HT1080 (cell line): ENCODE data around the gene SLC1A5. TPM values are rescaled to one million over a fixed set of nuclear protein-coding genes. Genes with fewer than 3 reads are reported as not detected.
"Not testable (repeated sequence)": the region's sequence is repeated elsewhere in the genome, so short reads cannot be mapped to it uniquely, and the experiment has no call there.

Experiments
- DNase-seq: peaks from one replicate; pipeline ENCODE4 v3.0.0-alpha.2; 2015; ENCODE audit warnings: low read depth
- total RNA-seq: library from RNA; depleted of rRNA; stranded (reverse); fragments of >200 nt; shearing (Covaris generic); gene quantifications from 2 replicates; pipeline ENCODE4 v1.2.3, GENCODE V29; 2014

Gene SLC1A5
- total RNA-seq, 1 experiment from 2014 or later = 227 TPM

- no peak for DNase-seq
These were observed 16.0 kb downstream of the SLC1A5 start for GRCh38 chr19:46772170-46773017.

- DNase-seq = not testable (repeated sequence)
These were observed 19.6 kb downstream of the SLC1A5 start for GRCh38 chr19:46768746-46769145.

GRCh38 chr19:46766569-46767317 is 21.7 kb downstream of the SLC1A5 start:
- peak; percentile 23 for DNase-seq

- no peak for DNase-seq
These were observed 23.5 kb downstream of the SLC1A5 start for GRCh38 chr19:46764817-46765291.

- no peak for DNase-seq
These were observed 26.0 kb downstream of the SLC1A5 start for GRCh38 chr19:46762245-46762890.

- DNase-seq = no peak
These were observed 27.0 kb downstream of the SLC1A5 start for GRCh38 chr19:46761418-46761831.

GRCh38 chr19:46760897-46761296 is 27.5 kb downstream of the SLC1A5 start:
- not testable (repeated sequence) for DNase-seq

- no peak for DNase-seq
These were observed 28.0 kb downstream of the SLC1A5 start for GRCh38 chr19:46760363-46760762.

GRCh38 chr19:46759817-46760333 is 28.5 kb downstream of the SLC1A5 start:
- no peak for DNase-seq

- DNase-seq = no peak
These were observed 29.2 kb downstream of the SLC1A5 start for GRCh38 chr19:46759206-46759605.

- DNase-seq = no peak
These were observed 31.9 kb downstream of the SLC1A5 start for GRCh38 chr19:46756544-46756888.

- no peak for DNase-seq
These were observed 32.4 kb downstream of the SLC1A5 start for GRCh38 chr19:46755853-46756543.

GRCh38 chr19:46755077-46755852 is 33.1 kb downstream of the SLC1A5 start:
- peak; percentile 40 for DNase-seq

GRCh38 chr19:46753420-46754155 is 34.8 kb downstream of the SLC1A5 start:
- no peak for DNase-seq

- no peak for DNase-seq
These were observed 39.9 kb downstream of the SLC1A5 start for GRCh38 chr19:46748325-46749109.

- no peak for DNase-seq
These were observed 41.9 kb downstream of the SLC1A5 start, which contains the start of gene STRN4 for GRCh38 chr19:46746281-46747057. Gene STRN4, minus strand, starts transcription at chr19:46746450. Its CDS starts 20 bp downstream, at chr19:46746430.

- no peak for DNase-seq
These were observed 42.7 kb downstream of the SLC1A5 start, which contains the start of gene FKRP for GRCh38 chr19:46745521-46746280. Gene FKRP, plus strand, starts transcription at chr19:46746057. Its CDS starts 9,394 bp downstream, at chr19:46755451.
